Measurements from ENCODE around the gene PDE1C.

Gene PDE1C

GRCh38 chr7:31741852-31742251 lies 328.4 kb downstream of the PDE1C start:
- CTCF ChIA-PET = no interaction called here
- no peak for DNase-seq (ENCODE audit: extremely low spot score)
- POLR2A ChIA-PET = no interaction called here
- TF ChIP-seq SP1 (IDR thresholded peaks at IDR 0.05) (no peak), BHLHE40 (IDR thresholded peaks at IDR 0.05; ENCODE audit: borderline replicate concordance) (no peak), NFRKB (IDR thresholded peaks at IDR 0.05) (no peak), ELF4 (IDR thresholded peaks at IDR 0.05) (no peak), SUZ12 (IDR thresholded peaks at IDR 0.05) (no peak), LEF1 (IDR thresholded peaks at IDR 0.05; ENCODE audit: borderline replicate concordance) (no peak), PKNOX1 (IDR thresholded peaks at IDR 0.05) (no peak), ZNF384 (IDR thresholded peaks at IDR 0.05) (no peak), FOXA1 (IDR thresholded peaks at IDR 0.05) (no peak), L3MBTL2 (conservative IDR thresholded peaks at IDR 0.05) (no peak), FOXM1 (IDR thresholded peaks at IDR 0.05; ENCODE audit: borderline replicate concordance) (no peak), ARNT (IDR thresholded peaks at IDR 0.05) (no peak), TARDBP (IDR thresholded peaks at IDR 0.05) (no peak), FOXK2 (IDR thresholded peaks at IDR 0.05) (no peak), HDGF (IDR thresholded peaks at IDR 0.05; ENCODE audit: borderline replicate concordance) (no peak), CTBP1 (IDR thresholded peaks at IDR 0.05; ENCODE audit: borderline replicate concordance) (no peak)

- POLR2A ChIA-PET = no interaction called here
- no peak for TF ChIP-seq NFRKB (IDR thresholded peaks at IDR 0.05)
- TF ChIP-seq ELF4 (IDR thresholded peaks at IDR 0.05) = no peak
- TF ChIP-seq FOXM1 (IDR thresholded peaks at IDR 0.05; ENCODE audit: borderline replicate concordance) = no peak
- TF ChIP-seq PKNOX1 (IDR thresholded peaks at IDR 0.05) = no peak
- no peak for TF ChIP-seq L3MBTL2 (conservative IDR thresholded peaks at IDR 0.05)
- TF ChIP-seq SUZ12 (IDR thresholded peaks at IDR 0.05) = no peak
- no peak for TF ChIP-seq SP1 (IDR thresholded peaks at IDR 0.05)
- CTCF ChIA-PET = interaction anchor here (0.6 to 0.7 kb wide), 2 partner anchors 363 to 475 kb away, joined by 5 read pairs; no protein-coding TSS in a partner anchor
- DNase-seq (ENCODE audit: extremely low spot score) = peak; percentile 74
Measured at GRCh38 chr7:31735991-31736982, 333.9 kb downstream of the PDE1C start.

GRCh38 chr7:31734456-31734855 lies 335.8 kb downstream of the PDE1C start:
- DNase-seq (ENCODE audit: extremely low spot score) = no peak
- TF ChIP-seq LEF1 (IDR thresholded peaks at IDR 0.05; ENCODE audit: borderline replicate concordance) (no peak), HDGF (IDR thresholded peaks at IDR 0.05; ENCODE audit: borderline replicate concordance) (no peak), NFRKB (IDR thresholded peaks at IDR 0.05) (no peak), ARNT (IDR thresholded peaks at IDR 0.05) (no peak), FOXM1 (IDR thresholded peaks at IDR 0.05; ENCODE audit: borderline replicate concordance) (no peak), ZNF384 (IDR thresholded peaks at IDR 0.05) (no peak), ELF4 (IDR thresholded peaks at IDR 0.05) (no peak), L3MBTL2 (conservative IDR thresholded peaks at IDR 0.05) (no peak), SP1 (IDR thresholded peaks at IDR 0.05) (no peak), CTBP1 (IDR thresholded peaks at IDR 0.05; ENCODE audit: borderline replicate concordance) (no peak), BHLHE40 (IDR thresholded peaks at IDR 0.05; ENCODE audit: borderline replicate concordance) (no peak), FOXA1 (IDR thresholded peaks at IDR 0.05) (no peak), PKNOX1 (IDR thresholded peaks at IDR 0.05) (no peak), FOXK2 (IDR thresholded peaks at IDR 0.05) (no peak)
- ChIA-PET POLR2A (no interaction called here), CTCF (no interaction called here)

GRCh38 chr7:31729195-31729804 lies 340.9 kb downstream of the PDE1C start:
- no peak for TF ChIP-seq CTBP1 (IDR thresholded peaks at IDR 0.05; ENCODE audit: borderline replicate concordance)
- no peak for DNase-seq (ENCODE audit: extremely low spot score)
- ChIA-PET POLR2A (no interaction called here), CTCF (no interaction called here)

GRCh38 chr7:31724696-31725095 lies 345.5 kb downstream of the PDE1C start:
- CTCF ChIA-PET = no interaction called here
- POLR2A ChIA-PET = no interaction called here
- no peak for TF ChIP-seq CTBP1 (IDR thresholded peaks at IDR 0.05; ENCODE audit: borderline replicate concordance)
- TF ChIP-seq FOXM1 (IDR thresholded peaks at IDR 0.05; ENCODE audit: borderline replicate concordance) = no peak
- TF ChIP-seq TARDBP (IDR thresholded peaks at IDR 0.05) = no peak
- DNase-seq (ENCODE audit: extremely low spot score) = no peak

- no peak for TF ChIP-seq TARDBP (IDR thresholded peaks at IDR 0.05)
- TF ChIP-seq ARNT (IDR thresholded peaks at IDR 0.05) = no peak
- TF ChIP-seq FOXA1 (IDR thresholded peaks at IDR 0.05) = no peak
- no peak for TF ChIP-seq CTBP1 (IDR thresholded peaks at IDR 0.05; ENCODE audit: borderline replicate concordance)
- TF ChIP-seq BHLHE40 (IDR thresholded peaks at IDR 0.05; ENCODE audit: borderline replicate concordance) = no peak
- no peak for TF ChIP-seq HDGF (IDR thresholded peaks at IDR 0.05; ENCODE audit: borderline replicate concordance)
- TF ChIP-seq LEF1 (IDR thresholded peaks at IDR 0.05; ENCODE audit: borderline replicate concordance) = no peak
- no peak for TF ChIP-seq SP1 (IDR thresholded peaks at IDR 0.05)
- no peak for TF ChIP-seq ELF4 (IDR thresholded peaks at IDR 0.05)
- no peak for TF ChIP-seq FOXM1 (IDR thresholded peaks at IDR 0.05; ENCODE audit: borderline replicate concordance)
- TF ChIP-seq FOXK2 (IDR thresholded peaks at IDR 0.05) = no peak
- no peak for TF ChIP-seq PKNOX1 (IDR thresholded peaks at IDR 0.05)
- TF ChIP-seq ZNF384 (IDR thresholded peaks at IDR 0.05) = no peak
- TF ChIP-seq SUZ12 (IDR thresholded peaks at IDR 0.05) = no peak
- TF ChIP-seq L3MBTL2 (conservative IDR thresholded peaks at IDR 0.05) = no peak
- TF ChIP-seq NFRKB (IDR thresholded peaks at IDR 0.05) = no peak
- no peak for DNase-seq (ENCODE audit: extremely low spot score)
- ChIA-PET POLR2A (no interaction called here), CTCF (no interaction called here)
Measured at GRCh38 chr7:31720366-31720765, 349.8 kb downstream of the PDE1C start.
